ENCODE measurements around the gene GNG12. TPM values are rescaled to one million over a fixed set of nuclear protein-coding genes. Genes with fewer than 3 reads are reported as not detected.
A peak's percentile ranks its signal among the peaks of the same experiment; 100 is the strongest.

The GNG12 gene
- total and polyA plus RNA-seq, 11 donors: 7.7 to 80.2 (median 44.6) TPM

DNA sequence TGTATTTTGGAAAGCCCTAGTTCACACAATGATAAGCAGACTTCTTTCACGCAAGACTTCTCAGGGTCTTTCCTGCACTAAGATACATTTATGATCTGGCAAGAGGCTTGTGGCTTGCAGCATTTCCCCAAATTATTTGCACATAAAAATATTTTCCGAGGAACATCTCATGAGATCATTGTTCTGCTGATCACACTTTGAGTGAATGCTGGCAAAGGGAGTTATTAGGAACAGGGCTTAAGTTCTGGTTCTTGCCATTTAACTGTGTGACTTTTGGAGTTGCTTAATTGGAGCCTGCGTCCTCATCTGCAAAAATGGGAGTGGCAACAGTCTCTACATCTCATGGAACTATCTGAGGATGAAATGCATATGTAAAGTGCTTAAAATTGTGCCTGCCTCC is 98.1 kb downstream of the GNG12 start:
- no peak for TF ChIP-seq POLR2A (IDR thresholded peaks at IDR 0.05)
- TF ChIP-seq, protein P1, sequence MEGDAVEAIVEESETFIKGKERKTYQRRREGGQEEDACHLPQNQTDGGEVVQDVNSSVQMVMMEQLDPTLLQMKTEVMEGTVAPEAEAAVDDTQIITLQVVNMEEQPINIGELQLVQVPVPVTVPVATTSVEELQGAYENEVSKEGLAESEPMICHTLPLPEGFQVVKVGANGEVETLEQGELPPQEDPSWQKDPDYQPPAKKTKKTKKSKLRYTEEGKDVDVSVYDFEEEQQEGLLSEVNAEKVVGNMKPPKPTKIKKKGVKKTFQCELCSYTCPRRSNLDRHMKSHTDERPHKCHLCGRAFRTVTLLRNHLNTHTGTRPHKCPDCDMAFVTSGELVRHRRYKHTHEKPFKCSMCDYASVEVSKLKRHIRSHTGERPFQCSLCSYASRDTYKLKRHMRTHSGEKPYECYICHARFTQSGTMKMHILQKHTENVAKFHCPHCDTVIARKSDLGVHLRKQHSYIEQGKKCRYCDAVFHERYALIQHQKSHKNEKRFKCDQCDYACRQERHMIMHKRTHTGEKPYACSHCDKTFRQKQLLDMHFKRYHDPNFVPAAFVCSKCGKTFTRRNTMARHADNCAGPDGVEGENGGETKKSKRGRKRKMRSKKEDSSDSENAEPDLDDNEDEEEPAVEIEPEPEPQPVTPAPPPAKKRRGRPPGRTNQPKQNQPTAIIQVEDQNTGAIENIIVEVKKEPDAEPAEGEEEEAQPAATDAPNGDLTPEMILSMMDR (IDR thresholded peaks at IDR 0.05): no peak
- DNase-seq (no peak), ATAC-seq (no peak)
- no peaks in the 10 kb centered on the region for H3K9me3 ChIP-seq
- no peaks in the 10 kb centered on the region for H3K36me3 ChIP-seq
- H3K27ac ChIP-seq: peak overlapping the region in 9 of 12 donors; percentile 58 to 79 (median 68)
- WGBS, 4 donors: 51 to 64% (median 58%) methylated on average over 3 of the region's 3 CpGs
- intact Hi-C loops (cut with DNase I): loop anchor here in 3 of 10 donors (5.0 kb wide), 1 partner anchor 48 kb away; the partner anchor contains the start of gene GADD45A (in 3 of the 3)
- peaks cover 3 to 58% (median 47%) of the 10 kb centered on the region in 12 donors for H3K4me1 ChIP-seq
- H3K27me3 ChIP-seq: no peaks in the 10 kb centered on the region
- no peak overlapping the region for H3K4me3 ChIP-seq

DNA sequence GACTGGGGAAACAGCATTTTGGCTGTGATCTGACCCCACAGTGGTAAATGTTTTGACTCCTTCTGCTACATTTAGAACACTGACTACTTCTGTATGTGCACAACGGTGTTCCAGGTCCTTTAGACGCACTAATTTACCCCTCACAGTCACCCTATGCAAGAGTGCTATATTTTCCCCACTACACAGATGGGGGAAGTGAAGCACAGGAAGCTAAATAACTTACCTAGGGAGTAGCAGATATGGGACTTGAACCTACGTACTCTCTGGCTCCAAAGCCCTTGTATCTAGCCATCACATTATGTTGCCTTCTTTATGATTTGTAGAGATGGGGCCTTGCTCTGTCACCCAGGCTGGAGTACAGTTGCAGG is 99.0 kb downstream of the GNG12 start:
- Histone ChIP-seq H3K4me3 (no peak overlapping the region), H3K27me3 (no peaks in the 10 kb centered on the region), H3K9me3 (no peaks in the 10 kb centered on the region), H3K4me1 (peaks cover 3 to 58% (median 47%) of the 10 kb centered on the region in 12 donors), H3K27ac (peak overlapping the region in 6 of 12 donors; percentile 8 to 62 (median 37)), H3K36me3 (no peaks in the 10 kb centered on the region)
- no peak for ATAC-seq
- DNase-seq: no peak
- no peak for TF ChIP-seq POLR2A (IDR thresholded peaks at IDR 0.05)
- TF ChIP-seq, protein P1 (IDR thresholded peaks at IDR 0.05): no peak
- intact Hi-C loops (cut with DNase I): no loop called here
- 75 to 83% (median 81%) methylated on average over 3 of the region's 3 CpGs for WGBS, 4 donors

DNA sequence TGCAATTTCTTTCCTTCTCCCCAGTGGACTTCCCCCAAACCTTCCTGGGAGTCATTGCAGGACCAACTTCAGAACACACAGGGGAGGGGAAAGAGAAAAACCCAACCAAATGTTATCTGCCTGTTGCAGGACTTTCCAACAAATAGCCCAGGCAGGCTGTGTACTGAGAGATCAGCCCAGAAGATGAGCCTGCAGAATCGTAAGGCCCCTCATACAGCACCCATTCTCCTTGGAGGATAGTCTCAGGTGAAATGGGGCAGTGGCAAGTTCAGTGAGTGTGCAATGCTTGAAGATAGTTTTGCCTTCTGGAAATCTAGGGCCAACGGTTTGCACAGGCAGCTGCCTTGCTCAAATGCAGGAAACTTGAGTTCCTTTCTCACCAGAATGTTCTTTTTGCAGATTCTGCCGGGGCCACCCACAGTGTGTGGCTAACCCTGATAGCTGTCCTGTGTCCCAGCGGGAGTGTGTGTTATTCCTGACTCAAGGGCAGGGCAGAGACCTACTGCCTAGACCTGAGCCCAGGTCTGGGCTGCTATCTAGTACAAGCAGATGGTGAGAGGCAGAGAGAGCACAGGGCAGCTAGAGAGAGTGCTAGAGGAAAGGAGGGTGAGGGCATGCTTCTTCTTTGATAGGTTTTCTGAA is 99.5 kb downstream of the GNG12 start:
- intact Hi-C loops (cut with DNase I): no loop called here
- Histone ChIP-seq H3K4me3 (no peak overlapping the region), H3K27ac (peak overlapping the region in 6 of 12 donors; percentile 8 to 62 (median 37)), H3K36me3 (no peaks in the 10 kb centered on the region), H3K4me1 (peaks cover 3 to 58% (median 47%) of the 10 kb centered on the region in 12 donors), H3K9me3 (no peaks in the 10 kb centered on the region), H3K27me3 (no peaks in the 10 kb centered on the region)
- ATAC-seq (peak in 1 of 4 donors; percentile 20), DNase-seq (no peak)
- no peak for TF ChIP-seq POLR2A (IDR thresholded peaks at IDR 0.05)
- TF ChIP-seq, protein P1 (IDR thresholded peaks at IDR 0.05): no peak
- 34 to 52% (median 45%) methylated on average over 4 of the region's 4 CpGs for WGBS, 4 donors

DNA sequence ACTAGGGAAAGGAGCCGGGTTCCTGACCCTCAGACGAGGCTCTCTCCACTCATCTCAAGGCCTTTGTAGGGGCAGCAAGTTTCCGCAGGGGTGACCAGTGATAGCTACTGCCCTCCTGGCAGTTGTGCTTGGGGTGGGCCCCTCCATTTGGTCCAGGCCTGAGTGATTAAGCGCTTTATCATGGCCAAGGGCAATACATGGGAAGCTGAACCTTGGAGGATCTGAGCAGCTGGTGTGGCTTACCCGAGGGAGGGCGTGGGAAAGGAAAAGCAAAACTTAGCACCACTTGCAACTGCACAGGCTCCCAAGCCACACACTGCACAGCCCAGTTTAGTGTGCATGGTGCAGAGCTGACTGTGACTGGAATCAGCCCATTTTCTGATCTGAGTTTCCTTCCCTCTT is 100.5 kb downstream of the GNG12 start:
- H3K36me3 ChIP-seq: no peaks in the 10 kb centered on the region
- peak in 4 of 5 donors; percentile 52 to 81 (median 68) for DNase-seq
- H3K27ac ChIP-seq: peak overlapping the region in 8 of 12 donors; percentile 28 to 73 (median 55)
- H3K9me3 ChIP-seq: no peaks in the 10 kb centered on the region
- 57 to 68% (median 63%) methylated on average over 6 of the region's 6 CpGs for WGBS, 4 donors
- ATAC-seq: peak; percentile 43 to 88 (median 77)
- peaks cover 3 to 58% (median 47%) of the 10 kb centered on the region in 12 donors for H3K4me1 ChIP-seq
- intact Hi-C loops (cut with DNase I): no loop called here
- H3K27me3 ChIP-seq: no peaks in the 10 kb centered on the region
- H3K4me3 ChIP-seq: no peak overlapping the region
- TF ChIP-seq, protein P1 (IDR thresholded peaks at IDR 0.05): no peak
- no peak for TF ChIP-seq POLR2A (IDR thresholded peaks at IDR 0.05)

Data from heart left ventricle (tissue), 16 donors.